ENCODE data around the gene RFX2. TPM values are rescaled to one million over a fixed set of nuclear protein-coding genes. Genes with fewer than 3 reads are reported as not detected.

Gene RFX2
- total RNA-seq, 4 donors from 2014 or later, result 0.31 to 10.5 (median 2.2) TPM

DNA sequence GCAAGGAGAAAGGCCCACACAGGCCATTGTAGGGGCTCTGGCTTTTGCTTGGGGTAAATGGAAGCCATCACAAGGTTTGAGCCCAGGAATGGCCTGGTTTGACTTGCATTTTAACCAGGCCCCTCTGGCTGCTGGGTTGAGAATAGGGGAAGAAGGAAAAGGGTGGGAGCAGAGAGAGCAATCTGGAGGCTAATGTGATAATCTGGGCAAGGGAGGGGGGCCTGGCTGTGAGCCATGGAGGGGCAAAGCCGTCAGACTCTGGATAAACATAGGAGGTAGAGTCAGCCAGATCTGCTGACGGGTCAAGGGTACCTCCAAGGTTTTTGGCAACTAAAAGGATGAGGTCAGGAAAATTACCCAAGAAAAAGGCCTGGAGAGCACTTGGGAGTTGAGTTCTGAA is 41.6 kb downstream of the RFX2 start:
- no peak overlapping the region for H3K4me3 ChIP-seq
- peaks cover 0 to 3% (median 0%) of the 10 kb centered on the region in 3 donors for H3K27me3 ChIP-seq
- ATAC-seq, result no peak
- intact Hi-C loops (cut with DNase I; ENCODE audit: low total_unique reads), result no loop called here
- peaks cover 20 to 22% of the 10 kb centered on the region in 2 donors for H3K4me1 ChIP-seq
- H3K9me3 ChIP-seq, result no peaks in the 10 kb centered on the region
- no peaks in the 10 kb centered on the region for H3K36me3 ChIP-seq
- no peak overlapping the region for H3K27ac ChIP-seq
- DNase-seq, result no peak
- in situ Hi-C loops (cut with MboI; ENCODE audit: low sequenced_read_pairs in 4 of 4), result no loop called here
- TF ChIP-seq, protein P1, sequence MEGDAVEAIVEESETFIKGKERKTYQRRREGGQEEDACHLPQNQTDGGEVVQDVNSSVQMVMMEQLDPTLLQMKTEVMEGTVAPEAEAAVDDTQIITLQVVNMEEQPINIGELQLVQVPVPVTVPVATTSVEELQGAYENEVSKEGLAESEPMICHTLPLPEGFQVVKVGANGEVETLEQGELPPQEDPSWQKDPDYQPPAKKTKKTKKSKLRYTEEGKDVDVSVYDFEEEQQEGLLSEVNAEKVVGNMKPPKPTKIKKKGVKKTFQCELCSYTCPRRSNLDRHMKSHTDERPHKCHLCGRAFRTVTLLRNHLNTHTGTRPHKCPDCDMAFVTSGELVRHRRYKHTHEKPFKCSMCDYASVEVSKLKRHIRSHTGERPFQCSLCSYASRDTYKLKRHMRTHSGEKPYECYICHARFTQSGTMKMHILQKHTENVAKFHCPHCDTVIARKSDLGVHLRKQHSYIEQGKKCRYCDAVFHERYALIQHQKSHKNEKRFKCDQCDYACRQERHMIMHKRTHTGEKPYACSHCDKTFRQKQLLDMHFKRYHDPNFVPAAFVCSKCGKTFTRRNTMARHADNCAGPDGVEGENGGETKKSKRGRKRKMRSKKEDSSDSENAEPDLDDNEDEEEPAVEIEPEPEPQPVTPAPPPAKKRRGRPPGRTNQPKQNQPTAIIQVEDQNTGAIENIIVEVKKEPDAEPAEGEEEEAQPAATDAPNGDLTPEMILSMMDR (IDR thresholded peaks at IDR 0.05 in 4 of 5, conservative IDR thresholded peaks at IDR 0.05 in 1 of 5), result no peak
- no peak for TF ChIP-seq POLR2A (IDR thresholded peaks at IDR 0.05)

DNA sequence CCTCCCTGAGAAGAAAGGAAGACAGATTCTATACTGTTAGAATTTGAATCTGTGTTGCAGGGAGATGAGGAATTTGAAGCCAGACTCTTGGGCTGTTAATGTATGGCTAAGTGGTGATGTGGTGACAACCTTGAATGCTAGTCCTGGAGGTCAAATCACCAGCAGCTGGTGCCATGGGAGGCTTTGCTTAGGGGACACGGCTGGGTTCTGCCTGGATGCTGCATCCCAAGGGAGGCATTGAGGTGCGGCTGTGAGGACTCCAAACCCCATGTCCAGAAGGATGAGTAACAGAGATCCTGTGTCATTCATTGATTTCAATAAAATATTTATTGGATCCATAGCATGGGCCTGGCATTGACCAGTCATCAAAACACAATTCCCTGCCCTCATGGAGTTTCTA is 42.3 kb downstream of the RFX2 start:
- intact Hi-C loops (cut with DNase I; ENCODE audit: low total_unique reads), result no loop called here
- H3K4me1 ChIP-seq, result peaks cover 20 to 22% of the 10 kb centered on the region in 2 donors
- TF ChIP-seq POLR2A (IDR thresholded peaks at IDR 0.05), result no peak
- TF ChIP-seq, protein P1 (IDR thresholded peaks at IDR 0.05 in 4 of 5, conservative IDR thresholded peaks at IDR 0.05 in 1 of 5), result no peak
- ATAC-seq, result no peak
- peak overlapping the region in 2 of 4 donors; percentile 19 to 38 for H3K27ac ChIP-seq
- no peak for DNase-seq
- no peaks in the 10 kb centered on the region for H3K9me3 ChIP-seq
- in situ Hi-C loops (cut with MboI; ENCODE audit: low sequenced_read_pairs in 4 of 4), result no loop called here
- peaks cover 0 to 3% (median 0%) of the 10 kb centered on the region in 3 donors for H3K27me3 ChIP-seq
- H3K4me3 ChIP-seq, result no peak overlapping the region
- H3K36me3 ChIP-seq, result no peaks in the 10 kb centered on the region

DNA sequence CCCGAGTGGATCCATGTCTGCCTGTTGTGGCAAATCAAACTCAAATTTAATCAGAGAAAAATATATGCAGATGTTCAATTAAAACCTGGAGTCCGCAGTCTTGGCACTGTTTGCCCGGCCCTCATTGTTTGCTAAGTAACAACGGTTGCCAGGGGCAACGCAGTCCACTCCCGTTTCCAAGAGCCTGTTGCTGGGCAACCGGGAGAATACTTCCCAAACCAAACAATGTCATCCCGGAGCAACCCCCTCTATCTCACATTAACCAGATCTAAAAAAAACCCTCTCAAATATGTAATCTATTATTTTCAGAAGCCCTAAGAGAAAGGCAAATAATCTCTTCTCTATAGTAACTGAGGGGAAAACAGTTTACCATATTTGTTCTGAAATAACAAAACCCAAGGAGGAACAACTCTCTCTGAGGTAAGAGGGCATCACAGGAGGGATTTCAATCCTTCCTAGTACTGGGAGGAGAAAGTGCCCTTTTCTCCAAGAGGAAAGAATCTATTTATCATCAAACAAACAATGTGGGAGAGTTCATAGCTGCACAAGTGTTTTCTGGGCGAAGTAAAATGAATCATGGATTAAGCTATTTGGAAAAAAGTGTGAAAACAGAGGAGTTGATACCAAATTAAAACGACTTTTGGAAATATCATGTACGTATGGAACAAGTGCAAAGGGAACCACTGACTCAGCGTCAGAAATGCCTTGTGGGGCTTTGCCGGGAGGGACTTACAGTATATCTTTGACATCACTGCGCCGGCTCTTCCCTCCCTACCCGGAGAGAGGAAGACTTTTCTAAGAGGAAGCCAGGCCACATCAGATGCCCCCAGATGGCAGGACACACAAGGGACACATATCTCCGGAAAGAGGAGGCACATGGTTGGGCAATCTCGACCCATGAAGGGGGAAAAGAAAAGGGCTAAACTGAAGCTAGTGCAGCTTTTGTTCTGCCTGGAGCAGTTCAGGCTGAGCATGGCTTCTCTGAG is 43.3 kb downstream of the RFX2 start:
- TF ChIP-seq, protein P1 (IDR thresholded peaks at IDR 0.05 in 4 of 5, conservative IDR thresholded peaks at IDR 0.05 in 1 of 5), result no peak
- TF ChIP-seq POLR2A (IDR thresholded peaks at IDR 0.05), result no peak
- no peaks in the 10 kb centered on the region for H3K36me3 ChIP-seq
- H3K4me1 ChIP-seq, result peaks cover 22 to 29% of the 10 kb centered on the region in 2 donors
- DNase-seq (peak; percentile 28 to 60), ATAC-seq (peak; percentile 49 to 58)
- H3K27ac ChIP-seq, result peak overlapping the region; percentile 6 to 64 (median 39)
- H3K9me3 ChIP-seq, result no peaks in the 10 kb centered on the region
- intact Hi-C loops (cut with DNase I; ENCODE audit: low total_unique reads) (no loop called here), in situ Hi-C loops (cut with MboI; ENCODE audit: low sequenced_read_pairs in 4 of 4) (no loop called here)
- H3K4me3 ChIP-seq, result no peak overlapping the region
- peaks cover 0 to 3% (median 0%) of the 10 kb centered on the region in 3 donors for H3K27me3 ChIP-seq

DNA sequence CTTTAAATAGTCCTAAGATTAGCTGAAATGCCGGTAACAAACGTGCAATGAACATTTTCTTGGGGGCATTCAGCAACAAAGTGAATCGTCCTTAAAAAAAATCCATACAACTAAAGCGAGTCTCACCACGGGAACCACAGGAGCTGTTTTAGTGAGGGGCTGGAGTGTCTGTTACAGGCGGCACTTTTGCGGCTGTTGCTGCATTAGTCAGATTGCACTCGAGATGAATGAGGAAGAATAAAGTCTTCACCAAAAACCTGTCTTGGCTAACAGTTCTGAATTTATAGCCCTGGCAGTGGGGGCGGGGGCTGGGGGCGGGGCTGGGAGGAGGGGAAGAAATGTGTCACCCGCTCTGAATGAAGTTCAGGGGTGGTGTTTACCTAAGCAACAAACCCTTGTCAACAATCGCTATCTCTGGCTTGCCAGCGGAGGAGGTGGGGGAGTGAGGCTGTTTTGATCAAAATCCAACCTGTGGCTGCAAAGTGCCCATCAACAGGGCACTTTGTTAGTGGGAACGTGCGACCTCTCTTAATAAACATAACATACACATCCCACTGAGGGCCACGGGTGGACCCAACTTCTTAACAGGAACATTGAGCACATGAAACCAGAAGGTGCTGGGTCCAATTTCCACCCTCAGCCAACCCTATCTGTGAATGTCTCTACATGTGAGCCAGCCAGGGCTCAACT is 44.5 kb downstream of the RFX2 start:
- in situ Hi-C loops (cut with MboI; ENCODE audit: low sequenced_read_pairs in 4 of 4), result no loop called here
- no peak for TF ChIP-seq POLR2A (IDR thresholded peaks at IDR 0.05)
- TF ChIP-seq, protein P1 (IDR thresholded peaks at IDR 0.05 in 4 of 5, conservative IDR thresholded peaks at IDR 0.05 in 1 of 5), result no peak
- H3K36me3 ChIP-seq, result no peaks in the 10 kb centered on the region
- DNase-seq (no peak), ATAC-seq (no peak)
- H3K4me1 ChIP-seq, result peaks cover 22 to 36% of the 10 kb centered on the region in 2 donors
- peak overlapping the region in 1 of 4 donors; percentile 20 for H3K4me3 ChIP-seq
- intact Hi-C loops (cut with DNase I; ENCODE audit: low total_unique reads), result no loop called here
- no peaks in the 10 kb centered on the region for H3K9me3 ChIP-seq
- H3K27me3 ChIP-seq, result peaks cover 0 to 3% (median 0%) of the 10 kb centered on the region in 3 donors
- peak overlapping the region; percentile 40 to 64 (median 50) for H3K27ac ChIP-seq

Measured in gastrocnemius medialis (tissue), 4 donors.